ENCODE data around the gene CYGB. TPM values are rescaled to one million over a fixed set of nuclear protein-coding genes. Genes with fewer than 3 reads are reported as not detected.

CYGB gene
- total and polyA plus RNA-seq, 10 of the 15 experiments (the other 5 are each of a cell fraction or from before 2014, with no cell fraction given), result 0.34 TPM; not detected in 9

GRCh38 chr17:76477576-76477975 lies 59.9 kb downstream of the CYGB start:
- Histone ChIP-seq H3K27me3 (replicated peaks in 1 of 2; ENCODE audit: control insufficient read depth in 2 of 2, insufficient read depth in 2 of 2, low read length in 1 of 2) (no peaks in the 10 kb centered on the region), H2AFZ (ENCODE audit: control insufficient read depth, low read depth, low read length) (no peak overlapping the region), H3K4me3 (no peak overlapping the region), H3K36me3 (ENCODE audit: control insufficient read depth in 2 of 2, insufficient read depth in 2 of 2, low read length in 1 of 2) (peaks cover 6 to 7% of the 10 kb centered on the region in 2 experiments; a peak in 3 of 4 replicates), H3K9me3 (replicated peaks; ENCODE audit: control insufficient read depth, insufficient read depth, low read length) (no peaks in the 10 kb centered on the region), H3K4me2 (ENCODE audit: control insufficient read depth, insufficient read depth) (no peak overlapping the region), H3K9ac (ENCODE audit: control insufficient read depth, insufficient read depth, low read length) (no peak overlapping the region), H3K27ac (ENCODE audit: control insufficient read depth, insufficient read depth) (no peak overlapping the region), H3K79me2 (ENCODE audit: control insufficient read depth, insufficient read depth, low read length) (peaks cover 8% of the 10 kb centered on the region; the same call in 1 of the 2 replicates), H4K20me1 (ENCODE audit: control insufficient read depth, insufficient read depth) (no peaks in the 10 kb centered on the region), H3K4me1 (ENCODE audit: control insufficient read depth, insufficient read depth, low read length) (peaks cover 27% of the 10 kb centered on the region)
- WGBS (ENCODE audit: insufficient coverage, insufficient replicate concordance, low lambda C conversion rate, missing lambda C conversion rate), result 56% methylated on average over 8 of the region's 15 CpGs
- CTCF ChIA-PET, result interaction anchor here (0.8 to 1.7 kb wide), 3 partner anchors 16 to 29 kb away, joined by 3 to 5 read pairs (median 5); no protein-coding TSS in a partner anchor
- RAD21 ChIA-PET (ENCODE audit: unreplicated experiment), result no interaction called here
- TF ChIP-seq MYC (IDR thresholded peaks at IDR 0.05; ENCODE audit: insufficient read depth, insufficient read length, insufficient replicate concordance, low read length, severe bottlenecking) (no peak), CHD1 (IDR thresholded peaks at IDR 0.05; ENCODE audit: low read depth, low read length) (no peak), NR2F1 (conservative IDR thresholded peaks at IDR 0.05) (no peak), SREBF2 (IDR thresholded peaks at IDR 0.05; ENCODE audit: low read length) (no peak), NFYA (IDR thresholded peaks at IDR 0.05; ENCODE audit: borderline replicate concordance, low read depth, low read length) (no peak), ASH2L (IDR thresholded peaks at IDR 0.05; ENCODE audit: borderline replicate concordance, low read depth) (no peak), BCL3 (IDR thresholded peaks at IDR 0.05; ENCODE audit: borderline replicate concordance, insufficient read depth, low read depth, low read length, poor library complexity, severe bottlenecking) (no peak), EGR1 (IDR thresholded peaks at IDR 0.05; ENCODE audit: borderline replicate concordance in 1 of 2, low read depth in 2 of 2, low read length in 2 of 2) (no peak), BACH1 (IDR thresholded peaks at IDR 0.05; ENCODE audit: borderline replicate concordance) (no peak), ZBTB40 (IDR thresholded peaks at IDR 0.05; ENCODE audit: borderline replicate concordance) (no peak), MYB (IDR thresholded peaks at IDR 0.05; ENCODE audit: borderline replicate concordance, low read depth, low read length) (no peak), IRF4 (IDR thresholded peaks at IDR 0.05; ENCODE audit: low read depth, low read length) (no peak), CHD2 (IDR thresholded peaks at IDR 0.05; ENCODE audit: borderline replicate concordance, low read depth, low read length) (no peak), ZSCAN29 (IDR thresholded peaks at IDR 0.05) (no peak), SREBF1 (IDR thresholded peaks at IDR 0.05; ENCODE audit: low read length) (no peak), KLF5 (IDR thresholded peaks at IDR 0.05; ENCODE audit: partially characterized antibody) (no peak)
- SMC1A ChIA-PET (ENCODE audit: uncharacterized antibody, unreplicated experiment), result no interaction called here
- intact Hi-C loops (cut with micrococcal nuclease; ENCODE audit: unreplicated experiment) (no loop called here), in situ Hi-C loops (cut with MboI) (no loop called here)
- POLR2A ChIA-PET, result interaction anchor here (1.1 to 2.5 kb wide), 2 partner anchors 15 to 22 kb away, joined by 3 to 8 read pairs; no protein-coding TSS in a partner anchor
- DNase-seq (ENCODE audit: low read depth, low spot score) (no peak), ATAC-seq (no peak), FAIRE-seq (no peak)
- no TSS peak for BruUV-seq (replicated peaks)
